H1 (cell line): ENCODE data around the gene HIPK3. TPM values are rescaled to one million over a fixed set of nuclear protein-coding genes. Genes with fewer than 3 reads are reported as not detected.

Source experiments
- CTCF ChIA-PET: fragments of 300-600 bp; sonication (Branson Sonifier 250); formaldehyde crosslinking; loops from one replicate; lab custom pipeline; 2021; ENCODE audit not compliant: partially characterized antibody; lab: Charles Lee
- POLR2A ChIA-PET: fragments of 300-600 bp; sonication (Branson Sonifier 250); formaldehyde crosslinking; loops from one replicate; lab custom pipeline; 2021; ENCODE audit warnings: inconsistent platforms; ENCODE audit not compliant: partially characterized antibody; lab: Charles Lee
- DNase-seq, 2 experiments: peaks; one replicate each; pipeline versions ENCODE4 v3.0.0 to v3.0.0-alpha.2; 2010 to 2022; ENCODE audit warnings: low spot score in 2 of 2, low read depth in 1 of 2, mixed read lengths in 1 of 2
- FAIRE-seq: peaks from 2 replicates; lab custom pipeline; 2011; peaks lifted over from hg19 to GRCh38; lab: Jason Lieb, UNC
- H2AFZ ChIP-seq: 2 replicates; pipeline ENCODE4 v1.8.1; 2012; ENCODE audit warnings: low read length, inconsistent platforms
- H2AK5ac ChIP-seq: 2 replicates; pipeline ENCODE4 v1.6.1; 2013; ENCODE audit warnings: low read depth, low read length
- H2BK120ac ChIP-seq: replicated peaks from 2 replicates; pipeline ENCODE3; 2013; ENCODE audit warnings: low read depth, low read length, inconsistent platforms
- H2BK12ac ChIP-seq: 2 replicates; pipeline ENCODE4 v1.6.1; 2013; ENCODE audit warnings: low read depth, low read length
- H2BK15ac ChIP-seq: 2 replicates; pipeline ENCODE4 v1.6.1; 2013; ENCODE audit warnings: low read length
- H2BK20ac ChIP-seq: 2 replicates; pipeline ENCODE4 v1.6.1; 2013; ENCODE audit warnings: low read length
- H2BK5ac ChIP-seq: 2 replicates; pipeline ENCODE4 v1.6.1; 2013; ENCODE audit warnings: low read depth, low read length
- H3K14ac ChIP-seq: 2 replicates; pipeline ENCODE4 v1.6.1; 2013; ENCODE audit warnings: inconsistent platforms; ENCODE audit not compliant: insufficient read length
- H3K18ac ChIP-seq: 2 replicates; pipeline ENCODE4 v1.6.1; 2013; ENCODE audit warnings: low read length; ENCODE audit errors: extremely low read depth
- H3K23ac ChIP-seq: 2 replicates; pipeline ENCODE4 v1.6.1; 2013; ENCODE audit warnings: inconsistent platforms; ENCODE audit not compliant: insufficient read length
- H3K23me2 ChIP-seq: 2 replicates; pipeline ENCODE4 v1.6.1; 2013; ENCODE audit warnings: low read depth, low read length
- H3K27ac ChIP-seq: 2 replicates; pipeline ENCODE4 v1.6.1; 2011; ENCODE audit warnings: low read depth, low read length, inconsistent platforms
- H3K27me3 ChIP-seq, 4 experiments: replicated peaks in 1 of 4; 1 replicate in 1 of 4; 2 replicates in 3 of 4; pipeline versions ENCODE4 v1.6.1 to v1.8.1; 2011 to 2013; ENCODE audit warnings: low read length in 3 of 4, mild to moderate bottlenecking in 3 of 4, inconsistent platforms in 2 of 4, mixed read lengths in 2 of 4, moderate library complexity in 1 of 4; ENCODE audit not compliant: control insufficient read depth in 3 of 4, insufficient read depth in 3 of 4; ENCODE audit errors: extremely low read depth in 1 of 4
- H3K36me3 ChIP-seq, 4 experiments: 2 replicates each; pipeline versions ENCODE4 v1.6.1 to v1.8.1; 2011 to 2013; ENCODE audit warnings: mild to moderate bottlenecking in 4 of 4, low read length in 3 of 4, moderate library complexity in 2 of 4, control low read depth in 1 of 4, inconsistent platforms in 1 of 4; ENCODE audit not compliant: insufficient read depth in 4 of 4, control insufficient read depth in 2 of 4
- H3K4ac ChIP-seq: replicated peaks from 2 replicates; pipeline ENCODE3; 2013; ENCODE audit warnings: low read length, low read depth, mixed read lengths, inconsistent platforms; ENCODE audit not compliant: insufficient read length
- H3K4me1 ChIP-seq, 4 experiments: replicated peaks in 1 of 4; 1 replicate in 1 of 4; 2 replicates in 3 of 4; pipeline versions ENCODE4 v1.6.1 to v1.8.1; 2011 to 2013; ENCODE audit warnings: low read length in 3 of 4, inconsistent platforms in 2 of 4, mixed read lengths in 1 of 4; ENCODE audit not compliant: insufficient read depth in 4 of 4, control insufficient read depth in 3 of 4
- H3K4me2 ChIP-seq, 2 experiments: 2 replicates each; pipeline versions ENCODE4 v1.6.1 to v1.8.1; 2011 to 2013; ENCODE audit warnings: low read depth in 2 of 2, low read length in 2 of 2, control low read depth in 1 of 2, inconsistent platforms in 1 of 2, mild to moderate bottlenecking in 1 of 2; ENCODE audit not compliant: insufficient read depth in 1 of 2
- H3K4me3 ChIP-seq, 4 experiments: fragments of 200-600, 300-600 bp in 1 of 4; sonication (generic), shearing (Covaris generic), sonication (Bioruptor Twin) in 1 of 4; 2 replicates each; pipeline versions ENCODE4 v1.5.1 to v1.8.1; 2011 to 2016; ENCODE audit warnings: low read length in 4 of 4, low read depth in 3 of 4, control low read depth in 2 of 4, inconsistent platforms in 2 of 4, mild to moderate bottlenecking in 2 of 4, mixed read lengths in 1 of 4, moderate library complexity in 1 of 4; ENCODE audit not compliant: insufficient read depth in 2 of 4; ENCODE audit errors: extremely low read depth in 1 of 4
- H3K56ac ChIP-seq: replicated peaks from 2 replicates; pipeline ENCODE3; 2013; ENCODE audit warnings: low read depth, mild to moderate bottlenecking, mixed read lengths, low read length, inconsistent platforms; ENCODE audit not compliant: insufficient read length
- H3K79me1 ChIP-seq: 2 replicates; pipeline ENCODE4 v1.6.1; 2013; ENCODE audit warnings: low read depth, low read length, control low read depth
- H3K79me2 ChIP-seq, 2 experiments: 2 replicates each; pipeline versions ENCODE4 v1.6.1 to v1.8.1; 2012 to 2013; ENCODE audit warnings: low read length in 2 of 2, mild to moderate bottlenecking in 2 of 2, inconsistent platforms in 1 of 2; ENCODE audit not compliant: insufficient read depth in 2 of 2, control insufficient read depth in 1 of 2
- H3K9ac ChIP-seq, 4 experiments: replicated peaks in 1 of 4; 1 replicate in 1 of 4; 2 replicates in 3 of 4; pipeline versions ENCODE4 v1.6.1 to v1.8.1; 2011 to 2013; ENCODE audit warnings: low read depth in 3 of 4, low read length in 3 of 4, control low read depth in 2 of 4, mild to moderate bottlenecking in 2 of 4, moderate library complexity in 2 of 4, inconsistent platforms in 1 of 4; ENCODE audit errors: extremely low read depth in 1 of 4
- H3K9me3 ChIP-seq, 2 experiments: 2 replicates each; pipeline versions ENCODE4 v1.6.1 to v1.8.1; 2012 to 2013; ENCODE audit warnings: mild to moderate bottlenecking in 2 of 2, moderate library complexity in 2 of 2, control low read depth in 1 of 2, inconsistent platforms in 1 of 2, low read depth in 1 of 2, low read length in 1 of 2, mixed read lengths in 1 of 2; ENCODE audit not compliant: insufficient read depth in 2 of 2
- H4K20me1 ChIP-seq, 2 experiments: replicated peaks in 1 of 2; 2 replicates each; pipeline versions ENCODE3 to v1.8.1; 2011 to 2013; ENCODE audit warnings: inconsistent platforms in 2 of 2, low read length in 2 of 2, mild to moderate bottlenecking in 1 of 2; ENCODE audit not compliant: insufficient read depth in 2 of 2, control insufficient read depth in 1 of 2
- H4K5ac ChIP-seq: 2 replicates; pipeline ENCODE4 v1.6.1; 2013; ENCODE audit warnings: low read length, low read depth, mixed read lengths, inconsistent platforms; ENCODE audit not compliant: insufficient read length
- H4K8ac ChIP-seq: 2 replicates; pipeline ENCODE4 v1.8.0; 2013; ENCODE audit warnings: mild to moderate bottlenecking, moderate library complexity, low read length, inconsistent platforms; ENCODE audit not compliant: insufficient read depth; ENCODE audit errors: extremely low read depth
- H4K91ac ChIP-seq: replicated peaks from 2 replicates; pipeline ENCODE3; 2013; ENCODE audit warnings: low read length, mixed read lengths, inconsistent platforms; ENCODE audit not compliant: insufficient read length
- CEBPB ChIP-seq: IDR thresholded peaks from 2 replicates; pipeline ENCODE4 v1.6.1; 2012; ENCODE audit warnings: low read depth, low read length
- SP1 ChIP-seq: IDR thresholded peaks from 2 replicates; pipeline ENCODE4 v1.6.1; 2011; ENCODE audit warnings: low read depth, low read length
- WGBS, 2 experiments: shearing (Covaris generic) in 1 of 2; methylation state at CpG; one replicate each; pipeline versions ENCODE4 v1.1.6 to v1.1.7; 2013 to 2015; ENCODE audit warnings: low lambda C conversion rate in 2 of 2, mixed read lengths in 2 of 2, inconsistent platforms in 1 of 2, low coverage in 1 of 2, missing lambda C conversion rate in 1 of 2; ENCODE audit not compliant: insufficient replicate concordance in 2 of 2, insufficient coverage in 1 of 2, insufficient read length in 1 of 2; ENCODE audit errors: extremely low coverage in 1 of 2, missing lambda C conversion rate in 1 of 2; 5-methylcytosine and 5-hydroxymethylcytosine counted together
- polyA plus RNA-seq, 7 experiments: library from polyadenylated mRNA; depleted of rRNA in 3 of 7; stranded (reverse) in 5 of 7; unstranded in 2 of 7; fragments of >200 nt in 5 of 7; fragments of 200-250 nt in 2 of 7; gene quantifications; 1 replicate in 5 of 7; 2 replicates in 1 of 7; 4 replicates in 1 of 7; pipeline versions ENCODE4 v1.2.1 to v1.2.3, GENCODE V29; 2011 to 2013; ENCODE audit warnings: missing spikeins in 2 of 7, mixed read lengths in 2 of 7
- total RNA-seq: library from RNA; stranded (reverse); fragmentation: NEBNext Ultra II Directional; extraction: Animal tissue kit (Norgen Biotek cat#: 25700); gene quantifications from 2 replicates; pipeline ENCODE4 v1.2.1, GENCODE V29; 2021

HIPK3 gene
- total and polyA plus RNA-seq, 2 of the 8 experiments (the other 6 are each of a cell fraction or from before 2014, with no cell fraction given): 5.0 to 22.3 TPM

GRCh38 chr11:33266393-33267215 is 9.4 kb downstream of the HIPK3 start:
- H2BK20ac ChIP-seq: no peak overlapping the region
- H2BK12ac ChIP-seq: no peak overlapping the region
- peaks cover 0 to 2% of the 10 kb centered on the region in 2 experiments for H4K20me1 ChIP-seq
- H3K4me3 ChIP-seq: no peak overlapping the region
- no peak overlapping the region for H4K5ac ChIP-seq
- WGBS, 2 experiments: 91% methylated on average over 8 of the region's 8 CpGs; no CpG with 5 or more reads in 1 of the 2 experiments
- H3K56ac ChIP-seq: no peak overlapping the region
- H3K4me1 ChIP-seq: no peaks in the 10 kb centered on the region; a peak in 1 of 7 replicates
- no peak for DNase-seq
- no peak overlapping the region for H3K9ac ChIP-seq
- H2BK120ac ChIP-seq: no peak overlapping the region
- TF ChIP-seq CEBPB (peak; percentile 87), SP1 (no peak)
- H3K18ac ChIP-seq: no peak overlapping the region
- ChIA-PET POLR2A (no interaction called here), CTCF (interaction anchor here (0.6 to 1.0 kb wide), 5 partner anchors 8 to 221 kb away, joined by 3 to 4 read pairs (median 3); no protein-coding TSS in a partner anchor)
- no peak for FAIRE-seq
- no peaks in the 10 kb centered on the region for H3K9me3 ChIP-seq
- no peak overlapping the region for H3K14ac ChIP-seq
- no peak overlapping the region for H3K27ac ChIP-seq
- H3K36me3 ChIP-seq: no peaks in the 10 kb centered on the region
- H2AK5ac ChIP-seq: no peak overlapping the region
- H3K27me3 ChIP-seq: no peaks in the 10 kb centered on the region
- no peak overlapping the region for H2BK15ac ChIP-seq
- no peaks in the 10 kb centered on the region for H3K23me2 ChIP-seq
- H4K8ac ChIP-seq: no peak overlapping the region
- H3K79me2 ChIP-seq: peaks cover 0 to 79% of the 10 kb centered on the region in 2 experiments; a peak in 3 of 4 replicates
- H3K4ac ChIP-seq: no peak overlapping the region
- no peaks in the 10 kb centered on the region; the same call in 1 of the 2 replicates for H3K79me1 ChIP-seq
- no peak overlapping the region for H2BK5ac ChIP-seq
- no peak overlapping the region for H2AFZ ChIP-seq
- no peak overlapping the region for H3K23ac ChIP-seq
- no peak overlapping the region for H4K91ac ChIP-seq
- H3K4me2 ChIP-seq: no peak overlapping the region
